ENCODE data around the gene TAS2R3. TPM values are rescaled to one million over a fixed set of nuclear protein-coding genes. Genes with fewer than 3 reads are reported as not detected.
"Not testable (repeated sequence)": the region's sequence is repeated elsewhere in the genome, so short reads cannot be mapped to it uniquely, and the experiment has no call there.

Gene TAS2R3
- total and polyA plus RNA-seq, 7 donors, result 0.08 to 0.26 (median 0.25) TPM; not detected in 2

DNA sequence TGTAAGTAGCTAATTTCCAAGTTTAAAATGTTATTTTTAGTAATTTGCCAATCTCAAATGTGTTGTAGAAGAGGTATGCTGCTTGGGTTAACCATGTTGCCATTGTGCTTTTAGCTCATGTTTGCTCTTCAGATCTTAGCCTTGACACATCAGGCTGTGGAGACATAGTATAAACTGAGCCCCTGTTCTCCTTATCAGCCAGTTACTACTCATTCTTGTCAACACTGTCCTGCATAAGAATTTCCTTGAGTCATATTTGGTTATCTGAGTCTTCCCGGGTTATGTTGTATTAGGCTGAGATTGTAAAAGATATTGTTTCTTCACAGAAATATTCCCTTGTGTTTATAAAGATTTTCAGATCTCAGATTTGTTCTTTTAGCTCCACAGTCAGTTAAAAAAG is 21.7 kb upstream of the TAS2R3 start:
- ATAC-seq (no peak), DNase-seq (no peak)
- TF ChIP-seq, protein P1, sequence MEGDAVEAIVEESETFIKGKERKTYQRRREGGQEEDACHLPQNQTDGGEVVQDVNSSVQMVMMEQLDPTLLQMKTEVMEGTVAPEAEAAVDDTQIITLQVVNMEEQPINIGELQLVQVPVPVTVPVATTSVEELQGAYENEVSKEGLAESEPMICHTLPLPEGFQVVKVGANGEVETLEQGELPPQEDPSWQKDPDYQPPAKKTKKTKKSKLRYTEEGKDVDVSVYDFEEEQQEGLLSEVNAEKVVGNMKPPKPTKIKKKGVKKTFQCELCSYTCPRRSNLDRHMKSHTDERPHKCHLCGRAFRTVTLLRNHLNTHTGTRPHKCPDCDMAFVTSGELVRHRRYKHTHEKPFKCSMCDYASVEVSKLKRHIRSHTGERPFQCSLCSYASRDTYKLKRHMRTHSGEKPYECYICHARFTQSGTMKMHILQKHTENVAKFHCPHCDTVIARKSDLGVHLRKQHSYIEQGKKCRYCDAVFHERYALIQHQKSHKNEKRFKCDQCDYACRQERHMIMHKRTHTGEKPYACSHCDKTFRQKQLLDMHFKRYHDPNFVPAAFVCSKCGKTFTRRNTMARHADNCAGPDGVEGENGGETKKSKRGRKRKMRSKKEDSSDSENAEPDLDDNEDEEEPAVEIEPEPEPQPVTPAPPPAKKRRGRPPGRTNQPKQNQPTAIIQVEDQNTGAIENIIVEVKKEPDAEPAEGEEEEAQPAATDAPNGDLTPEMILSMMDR (IDR thresholded peaks at IDR 0.05), result no peak
- H3K27ac ChIP-seq, result no peak overlapping the region
- intact Hi-C loops (cut with DNase I), result no loop called here
- no peaks in the 10 kb centered on the region for H3K9me3 ChIP-seq
- no peak overlapping the region for H3K4me3 ChIP-seq
- no peaks in the 10 kb centered on the region for H3K27me3 ChIP-seq (ENCODE audit: insufficient read depth in 3 of 3, low read length in 2 of 3)
- peaks cover 15% of the 10 kb centered on the region for H3K4me1 ChIP-seq
- WGBS, 3 donors, result 81 to 95% (median 94%) methylated on average over 1 of the region's 1 CpG
- H3K36me3 ChIP-seq (ENCODE audit: insufficient read depth in 1 of 2, low read depth in 1 of 2), result peaks cover 9 to 83% of the 10 kb centered on the region in 2 donors

GRCh38 chr7:141744131-141744530 is 19.8 kb upstream of the TAS2R3 start:
- DNase-seq (no peak), ATAC-seq (no peak)
- 31 to 38% (median 33%) methylated on average over 2 of the region's 2 CpGs for WGBS, 3 donors
- no peak overlapping the region for H3K4me3 ChIP-seq
- intact Hi-C loops (cut with DNase I), result no loop called here
- TF ChIP-seq, protein P1 (IDR thresholded peaks at IDR 0.05), result no peak
- H3K4me1 ChIP-seq, result peaks cover 8% of the 10 kb centered on the region
- no peaks in the 10 kb centered on the region for H3K9me3 ChIP-seq
- peaks cover 9 to 100% of the 10 kb centered on the region in 2 donors for H3K36me3 ChIP-seq (ENCODE audit: insufficient read depth in 1 of 2, low read depth in 1 of 2)
- no peaks in the 10 kb centered on the region for H3K27me3 ChIP-seq (ENCODE audit: insufficient read depth in 3 of 3, low read length in 2 of 3)
- H3K27ac ChIP-seq, result no peak overlapping the region

DNA sequence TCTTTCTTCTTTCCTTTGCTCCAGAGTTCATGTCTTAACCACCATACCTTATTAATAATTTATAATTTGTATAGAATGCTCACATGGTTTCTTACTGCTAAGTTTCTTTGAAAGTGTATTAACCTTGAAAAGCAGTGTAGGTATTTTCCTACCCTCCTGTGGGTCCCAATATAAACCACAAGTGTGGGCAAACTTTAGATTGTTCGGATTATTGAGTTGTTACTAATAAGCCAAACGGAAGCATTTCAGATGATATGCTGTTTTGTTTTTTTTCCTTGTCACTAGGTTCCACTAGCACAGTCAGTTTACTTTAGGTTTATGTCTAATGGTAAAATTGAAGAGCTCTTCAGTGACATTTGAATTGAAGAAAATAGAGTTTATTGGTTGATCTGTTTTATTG is 15.5 kb upstream of the TAS2R3 start:
- intact Hi-C loops (cut with DNase I), result no loop called here
- H3K4me1 ChIP-seq, result no peaks in the 10 kb centered on the region
- no peak for ATAC-seq
- H3K27ac ChIP-seq, result no peak overlapping the region
- TF ChIP-seq, protein P1 (IDR thresholded peaks at IDR 0.05), result no peak
- no peaks in the 10 kb centered on the region for H3K27me3 ChIP-seq (ENCODE audit: insufficient read depth in 3 of 3, low read length in 2 of 3)
- no peak overlapping the region for H3K4me3 ChIP-seq
- no peak for DNase-seq
- H3K36me3 ChIP-seq (ENCODE audit: insufficient read depth in 1 of 2, low read depth in 1 of 2), result peaks cover 17 to 99% of the 10 kb centered on the region in 2 donors
- H3K9me3 ChIP-seq, result peaks cover 16% of the 10 kb centered on the region
- WGBS, 3 donors, result 92 to 96% (median 94%) methylated on average over 2 of the region's 2 CpGs

DNA sequence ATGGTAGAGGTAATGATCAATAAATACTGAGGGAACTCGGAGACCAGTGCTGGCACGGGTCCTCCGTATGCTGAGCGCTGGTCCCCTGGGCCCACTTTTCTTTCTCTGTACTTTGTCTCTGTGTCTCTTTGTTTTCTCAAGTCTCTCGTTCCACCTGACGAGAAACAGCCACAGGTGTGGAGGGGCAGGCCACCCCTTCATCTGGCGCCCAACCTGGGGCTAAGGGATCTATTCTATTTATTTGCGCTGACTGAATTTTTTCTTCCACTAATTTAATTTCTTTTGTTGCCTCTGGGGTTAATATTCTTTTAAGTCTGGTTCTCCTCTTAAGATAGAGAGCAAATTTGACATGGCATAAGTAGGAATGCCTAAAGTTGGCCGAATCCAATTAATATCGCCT is 12.0 kb upstream of the TAS2R3 start:
- Histone ChIP-seq H3K9me3 (peaks cover 16% of the 10 kb centered on the region), H3K36me3 (ENCODE audit: insufficient read depth in 1 of 2, low read depth in 1 of 2) (peaks cover 16 to 81% of the 10 kb centered on the region in 2 donors)
- DNase-seq; H3K27me3 ChIP-seq (ENCODE audit: insufficient read depth in 3 of 3, low read length in 2 of 3); H3K4me1 ChIP-seq; ATAC-seq; intact Hi-C loops (cut with DNase I); H3K27ac ChIP-seq; H3K4me3 ChIP-seq: not testable (repeated sequence)
- WGBS, 3 donors, result 98 to 100% (median 99%) methylated on average over 10 of the region's 10 CpGs

- intact Hi-C loops (cut with DNase I), result no loop called here
- TF ChIP-seq, protein P1 (IDR thresholded peaks at IDR 0.05), result no peak
- Histone ChIP-seq H3K36me3 (ENCODE audit: insufficient read depth in 1 of 2, low read depth in 1 of 2) (peaks cover 20 to 79% of the 10 kb centered on the region in 2 donors), H3K4me3 (no peak overlapping the region), H3K27ac (no peak overlapping the region), H3K4me1 (no peaks in the 10 kb centered on the region), H3K9me3 (peaks cover 16% of the 10 kb centered on the region), H3K27me3 (ENCODE audit: insufficient read depth in 3 of 3, low read length in 2 of 3) (no peaks in the 10 kb centered on the region)
- 96 to 98% (median 97%) methylated on average over 13 of the region's 13 CpGs for WGBS, 3 donors
- DNase-seq (no peak), ATAC-seq (no peak)
Measured at GRCh38 chr7:141752634-141753033, 11.3 kb upstream of the TAS2R3 start.
